DMS79 (cell line): Measurements from ENCODE around the gene METTL8.
"Not testable (repeated sequence)": the region's sequence is repeated elsewhere in the genome, so short reads cannot be mapped to it uniquely, and the experiment has no call there.

Experiments
- DNase-seq: peaks from one replicate; lab custom pipeline; 2025; lab: John Stamatoyannopoulos, UW

The METTL8 gene

GRCh38 chr2:171401947-171402346, 31.8 kb downstream of the METTL8 start:
- no peak for DNase-seq

GRCh38 chr2:171400395-171400794, 33.4 kb downstream of the METTL8 start:
- no peak for DNase-seq

GRCh38 chr2:171399292-171399691, 34.5 kb downstream of the METTL8 start:
- no peak for DNase-seq

GRCh38 chr2:171394164-171394740, 39.5 kb downstream of the METTL8 start:
- DNase-seq: no peak

- peak; percentile 26 for DNase-seq
Observed at GRCh38 chr2:171393487-171393886, 40.3 kb downstream of the METTL8 start.

GRCh38 chr2:171391532-171391931, 42.3 kb downstream of the METTL8 start:
- DNase-seq: no peak

- no peak for DNase-seq
Observed at GRCh38 chr2:171390941-171391516, 42.8 kb downstream of the METTL8 start.

GRCh38 chr2:171389780-171390179, 44.0 kb downstream of the METTL8 start:
- no peak for DNase-seq

GRCh38 chr2:171389325-171389724, 44.5 kb downstream of the METTL8 start:
- no peak for DNase-seq

GRCh38 chr2:171387052-171387451, 46.7 kb downstream of the METTL8 start:
- no peak for DNase-seq

GRCh38 chr2:171386627-171387026, 47.2 kb downstream of the METTL8 start:
- DNase-seq: no peak

GRCh38 chr2:171383134-171383533, 50.7 kb downstream of the METTL8 start:
- no peak for DNase-seq

- DNase-seq: not testable (repeated sequence)
Observed at GRCh38 chr2:171382175-171382574, 51.6 kb downstream of the METTL8 start.

- DNase-seq: not testable (repeated sequence)
Observed at GRCh38 chr2:171377852-171378251, 55.9 kb downstream of the METTL8 start.

GRCh38 chr2:171367692-171368091, 66.1 kb downstream of the METTL8 start:
- DNase-seq: no peak

GRCh38 chr2:171365778-171366177, 68.0 kb downstream of the METTL8 start:
- no peak for DNase-seq

- DNase-seq: no peak
Observed at GRCh38 chr2:171365232-171365631, 68.6 kb downstream of the METTL8 start.

- no peak for DNase-seq
Observed at GRCh38 chr2:171362396-171362795, 71.4 kb downstream of the METTL8 start.

- DNase-seq: no peak
Observed at GRCh38 chr2:171360905-171361304, 72.9 kb downstream of the METTL8 start.

- DNase-seq: not testable (repeated sequence)
Observed at GRCh38 chr2:171353746-171354145, 80.0 kb downstream of the METTL8 start.

- DNase-seq: no peak
Observed at GRCh38 chr2:171348056-171348455, 85.7 kb downstream of the METTL8 start.

- DNase-seq: no peak
Observed at GRCh38 chr2:171347591-171348032, 86.2 kb downstream of the METTL8 start.

GRCh38 chr2:171346723-171347557, 86.8 kb downstream of the METTL8 start:
- no peak for DNase-seq
